ENCODE measurements around the gene MEP1A.

Gene MEP1A

GRCh38 chr6:46888031-46888430 lies 94.8 kb downstream of the MEP1A start:
- TF ChIP-seq CTCF (IDR thresholded peaks at IDR 0.05; ENCODE audit: borderline replicate concordance, insufficient read depth, low read depth, low read length): no peak
- H3K4me3 ChIP-seq (ENCODE audit: low read depth, low read length): no peak overlapping the region

DNA sequence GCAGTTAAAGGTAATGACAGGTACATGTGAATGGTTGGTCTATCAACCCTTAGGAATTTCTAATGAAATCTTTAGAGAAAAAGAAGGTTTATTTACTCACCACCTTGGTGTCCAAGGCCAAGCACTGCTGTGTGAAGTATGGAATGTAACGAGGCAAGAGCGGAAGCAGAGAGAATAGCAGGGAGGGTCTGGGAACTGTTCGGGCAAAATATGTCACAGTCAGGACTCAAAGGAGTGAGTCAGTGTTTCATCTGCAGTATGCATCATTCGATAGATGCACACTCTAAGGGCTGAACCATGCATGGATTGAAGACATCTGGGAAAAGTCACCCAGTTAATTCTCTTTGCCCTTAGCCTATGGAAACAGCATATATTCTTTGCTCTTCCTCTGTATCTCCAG lies 95.4 kb downstream of the MEP1A start:
- H3K4me3 ChIP-seq (ENCODE audit: low read depth, low read length): no peak overlapping the region
- TF ChIP-seq CTCF (IDR thresholded peaks at IDR 0.05; ENCODE audit: borderline replicate concordance, insufficient read depth, low read depth, low read length): no peak
